Neural crest cell (in vitro differentiated cells): ENCODE data around the gene OSBP2. TPM values are rescaled to one million over a fixed set of nuclear protein-coding genes. Genes with fewer than 3 reads are reported as not detected.
A peak's percentile ranks its signal among the peaks of the same experiment; 100 is the strongest.

Experiments
- DNase-seq: peaks from one replicate; pipeline ENCODE4 v3.0.0; 2021; ENCODE audit warnings: low read depth, mixed read lengths, low spot score
- H3K27ac Mint-ChIP-seq: one replicate; pipeline ENCODE4 v1.8.0; 2021; ENCODE audit warnings: mild to moderate bottlenecking, mixed read lengths; ENCODE audit not compliant: unreplicated experiment
- H3K27me3 Mint-ChIP-seq: 2 replicates; pipeline ENCODE4 v1.8.0; 2021; ENCODE audit warnings: low read depth, mild to moderate bottlenecking, mixed read lengths
- H3K36me3 Mint-ChIP-seq: 2 replicates; pipeline ENCODE4 v1.8.0; 2021; ENCODE audit warnings: low read depth, mild to moderate bottlenecking, mixed read lengths
- H3K4me1 Mint-ChIP-seq: 2 replicates; pipeline ENCODE4 v1.8.0; 2021; ENCODE audit warnings: mixed read lengths
- H3K4me3 Mint-ChIP-seq: one replicate; pipeline ENCODE4 v1.8.0; 2021; ENCODE audit warnings: mild to moderate bottlenecking, mixed read lengths
- H3K9me3 Mint-ChIP-seq: 2 replicates; pipeline ENCODE4 v1.8.0; 2021; ENCODE audit warnings: mixed read lengths
- total RNA-seq: library from RNA; stranded (reverse); gene quantifications from 2 replicates; pipeline ENCODE4 v1.2.1, GENCODE V29; 2021
- TF ChIP-seq, protein P1 (sequence below): fragments of 200-600 bp; sonication (generic); conservative IDR thresholded peaks from 2 replicates; pipeline ENCODE4 v1.5.0; 2021; ENCODE audit warnings: antibody characterized with exemption, mild to moderate bottlenecking

Gene OSBP2
- total RNA-seq, 1 donor from 2014 or later, result 2.8 TPM

GRCh38 chr22:30664798-30665197 lies 29.9 kb upstream of the OSBP2 start:
- no peak overlapping the region for H3K27ac Mint-ChIP-seq
- no peak for DNase-seq
- peaks cover 20% of the 10 kb centered on the region for H3K27me3 Mint-ChIP-seq
- TF ChIP-seq, protein P1, sequence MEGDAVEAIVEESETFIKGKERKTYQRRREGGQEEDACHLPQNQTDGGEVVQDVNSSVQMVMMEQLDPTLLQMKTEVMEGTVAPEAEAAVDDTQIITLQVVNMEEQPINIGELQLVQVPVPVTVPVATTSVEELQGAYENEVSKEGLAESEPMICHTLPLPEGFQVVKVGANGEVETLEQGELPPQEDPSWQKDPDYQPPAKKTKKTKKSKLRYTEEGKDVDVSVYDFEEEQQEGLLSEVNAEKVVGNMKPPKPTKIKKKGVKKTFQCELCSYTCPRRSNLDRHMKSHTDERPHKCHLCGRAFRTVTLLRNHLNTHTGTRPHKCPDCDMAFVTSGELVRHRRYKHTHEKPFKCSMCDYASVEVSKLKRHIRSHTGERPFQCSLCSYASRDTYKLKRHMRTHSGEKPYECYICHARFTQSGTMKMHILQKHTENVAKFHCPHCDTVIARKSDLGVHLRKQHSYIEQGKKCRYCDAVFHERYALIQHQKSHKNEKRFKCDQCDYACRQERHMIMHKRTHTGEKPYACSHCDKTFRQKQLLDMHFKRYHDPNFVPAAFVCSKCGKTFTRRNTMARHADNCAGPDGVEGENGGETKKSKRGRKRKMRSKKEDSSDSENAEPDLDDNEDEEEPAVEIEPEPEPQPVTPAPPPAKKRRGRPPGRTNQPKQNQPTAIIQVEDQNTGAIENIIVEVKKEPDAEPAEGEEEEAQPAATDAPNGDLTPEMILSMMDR, result no peak
- peak overlapping the region; percentile 47 for H3K4me3 Mint-ChIP-seq
- no peaks in the 10 kb centered on the region for H3K9me3 Mint-ChIP-seq
- peaks cover 19% of the 10 kb centered on the region for H3K4me1 Mint-ChIP-seq
- H3K36me3 Mint-ChIP-seq, result peaks cover under 1% of the 10 kb centered on the region

DNA sequence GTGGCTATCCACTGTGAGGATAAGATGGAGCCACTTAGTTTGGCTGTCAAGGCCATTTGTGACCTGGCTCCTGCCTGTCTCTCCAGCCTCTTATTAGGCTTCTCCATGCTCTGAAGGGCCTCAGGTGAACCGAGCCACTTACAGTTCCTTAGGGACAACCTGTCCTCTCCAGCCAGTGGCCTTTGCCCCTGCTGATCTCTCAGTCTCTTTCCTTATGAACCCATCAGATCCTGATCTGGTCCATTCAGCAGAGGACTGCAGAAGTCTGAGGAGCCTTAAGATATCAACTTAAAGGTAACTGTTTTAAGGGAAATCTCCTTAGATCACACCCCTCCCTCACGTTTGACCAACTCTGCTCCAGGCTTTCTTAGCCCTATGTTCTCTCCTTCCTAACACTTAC lies 29.4 kb upstream of the OSBP2 start:
- Mint-ChIP-seq H3K4me1 (peaks cover 19% of the 10 kb centered on the region), H3K9me3 (no peaks in the 10 kb centered on the region), H3K4me3 (no peak overlapping the region), H3K27me3 (peaks cover 20% of the 10 kb centered on the region), H3K27ac (no peak overlapping the region), H3K36me3 (no peaks in the 10 kb centered on the region)
- DNase-seq, result no peak
- TF ChIP-seq, protein P1, result no peak

DNA sequence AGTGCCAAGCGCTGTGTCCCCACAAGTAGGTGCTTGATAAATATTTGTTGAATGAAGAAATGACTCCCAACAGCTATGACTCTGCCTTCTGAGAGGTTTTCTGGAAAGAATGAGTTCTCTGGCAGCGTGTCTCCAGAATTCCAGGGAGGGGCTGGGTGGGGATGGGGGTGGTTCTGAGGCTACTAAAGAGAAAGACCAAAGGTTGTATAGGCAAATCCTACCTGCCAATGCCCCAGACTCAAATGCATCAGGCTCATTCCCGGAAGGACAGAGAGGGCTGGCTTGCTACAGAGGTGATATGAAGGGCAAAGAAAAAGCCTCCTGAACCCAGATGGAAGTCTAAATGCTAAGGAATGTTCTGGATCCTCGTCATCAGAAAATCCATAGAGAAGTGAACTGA lies 28.9 kb upstream of the OSBP2 start:
- Mint-ChIP-seq H3K27ac (no peak overlapping the region), H3K4me3 (peak overlapping the region; percentile 37), H3K27me3 (peaks cover 20% of the 10 kb centered on the region), H3K4me1 (peaks cover 19% of the 10 kb centered on the region), H3K36me3 (no peaks in the 10 kb centered on the region), H3K9me3 (no peaks in the 10 kb centered on the region)
- TF ChIP-seq, protein P1, result no peak
- no peak for DNase-seq

GRCh38 chr22:30667107-30667493 lies 27.6 kb upstream of the OSBP2 start:
- H3K9me3 Mint-ChIP-seq, result no peaks in the 10 kb centered on the region
- no peak overlapping the region for H3K27ac Mint-ChIP-seq
- TF ChIP-seq, protein P1, result no peak
- H3K4me1 Mint-ChIP-seq, result peaks cover 19% of the 10 kb centered on the region
- DNase-seq, result no peak
- peaks cover 28% of the 10 kb centered on the region for H3K27me3 Mint-ChIP-seq
- peak overlapping the region; percentile 96 for H3K4me3 Mint-ChIP-seq
- no peaks in the 10 kb centered on the region for H3K36me3 Mint-ChIP-seq

GRCh38 chr22:30667494-30668385 lies 26.9 kb upstream of the OSBP2 start, which contains the start of gene DUSP18:
Gene DUSP18 (minus strand): TSS chr22:30667875. CDS start chr22:30664003, 3,872 bp downstream.
- no peaks in the 10 kb centered on the region for H3K9me3 Mint-ChIP-seq
- H3K36me3 Mint-ChIP-seq, result no peaks in the 10 kb centered on the region
- H3K4me3 Mint-ChIP-seq, result peak within 1 kb of the TSS; percentile 96
- H3K27me3 Mint-ChIP-seq, result peaks cover 28% of the 10 kb centered on the region
- peaks cover 19% of the 10 kb centered on the region for H3K4me1 Mint-ChIP-seq
- TF ChIP-seq, protein P1, result peak; percentile 64
- peak within 1 kb of the TSS; percentile 96 for H3K27ac Mint-ChIP-seq
- peak; percentile 95 for DNase-seq
